HG03558 (cell line): ENCODE measurements around the gene ADRA2A.

ENCODE experiments used
- ATAC-seq: cut with Tn5 transposase; IDR thresholded peaks from one replicate; pipeline ENCODE4 v1.9.1; 2021; ENCODE audit warnings: moderate number of reproducible peaks; ENCODE audit not compliant: unreplicated experiment; ENCODE audit errors: extremely low read depth

ADRA2A gene

GRCh38 chr10:111107846-111108245, 31.0 kb downstream of the ADRA2A start:
- no peak for ATAC-seq

DNA sequence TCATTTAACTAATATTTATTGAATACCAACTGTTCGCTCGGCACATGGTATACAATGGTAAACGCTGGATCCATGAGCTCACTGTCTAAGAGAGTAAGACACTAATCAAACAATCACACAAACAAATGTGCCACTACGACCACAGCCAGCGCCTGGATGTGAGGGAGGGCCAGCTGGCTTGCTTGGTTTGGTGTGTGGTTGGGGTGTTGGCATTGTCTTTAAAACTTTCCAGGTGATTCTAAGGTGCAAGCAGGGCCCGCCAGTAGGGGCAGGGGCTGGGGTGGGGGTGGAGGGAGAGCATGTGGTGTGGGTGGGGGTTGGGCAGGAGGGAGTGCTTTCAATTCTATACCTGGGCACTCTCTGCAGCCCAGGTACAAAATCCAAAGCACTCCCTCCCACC, 31.6 kb downstream of the ADRA2A start:
- no peak for ATAC-seq

DNA sequence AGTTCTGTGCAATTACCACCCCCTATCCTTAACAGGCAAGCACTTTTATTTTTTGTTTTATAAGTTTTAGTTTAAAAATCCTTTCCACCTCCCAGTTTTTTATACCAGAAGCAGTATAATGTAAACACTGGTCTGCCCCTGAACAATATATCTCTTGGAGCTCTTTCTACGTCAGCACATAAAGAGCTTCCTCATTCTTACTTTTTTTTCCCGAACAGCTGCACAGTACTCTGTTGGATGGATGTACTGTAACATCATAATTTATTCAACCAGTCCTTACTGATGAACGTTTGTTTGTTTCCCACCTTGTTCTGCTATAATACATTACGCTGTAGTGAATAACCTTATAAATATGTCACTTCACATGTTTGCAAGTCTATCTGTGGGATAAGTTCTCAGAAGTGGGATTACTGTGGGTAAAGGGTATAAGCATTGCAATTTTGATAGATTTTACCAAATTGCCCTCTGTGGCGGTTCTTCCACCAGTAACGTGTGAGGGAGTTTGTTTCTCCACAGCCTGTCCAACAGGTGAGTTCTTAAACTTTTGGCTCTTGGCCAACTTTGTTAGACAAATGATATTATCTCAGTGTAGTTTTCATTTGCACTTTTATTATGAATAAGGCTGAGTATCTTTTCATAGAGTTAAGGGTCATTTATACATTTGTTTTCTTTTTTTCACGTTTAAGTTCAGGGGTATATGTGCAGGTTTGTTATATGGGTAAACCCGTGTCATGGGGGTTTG, 32.8 kb downstream of the ADRA2A start:
- ATAC-seq: no peak

GRCh38 chr10:111110771-111111170, 33.9 kb downstream of the ADRA2A start:
- ATAC-seq: no peak

DNA sequence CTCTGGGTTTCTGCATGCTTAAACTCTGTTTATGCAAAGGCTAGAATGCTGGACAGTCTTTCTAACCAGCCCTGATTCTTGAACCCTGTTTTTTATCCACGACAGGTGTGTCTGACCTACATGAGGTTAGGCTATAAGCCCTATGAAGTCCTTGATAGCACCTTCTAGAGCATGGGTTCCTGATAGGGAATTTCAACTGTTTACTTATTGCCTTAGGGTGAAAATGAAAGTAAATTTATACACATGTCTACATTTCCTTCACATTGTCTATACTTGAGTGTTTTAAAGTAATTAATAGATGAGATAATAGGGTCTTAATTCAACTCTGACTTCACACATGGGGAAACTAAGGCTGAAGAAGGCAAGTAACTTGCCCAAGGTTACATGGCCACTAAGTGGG, 35.5 kb downstream of the ADRA2A start:
- no peak for ATAC-seq

DNA sequence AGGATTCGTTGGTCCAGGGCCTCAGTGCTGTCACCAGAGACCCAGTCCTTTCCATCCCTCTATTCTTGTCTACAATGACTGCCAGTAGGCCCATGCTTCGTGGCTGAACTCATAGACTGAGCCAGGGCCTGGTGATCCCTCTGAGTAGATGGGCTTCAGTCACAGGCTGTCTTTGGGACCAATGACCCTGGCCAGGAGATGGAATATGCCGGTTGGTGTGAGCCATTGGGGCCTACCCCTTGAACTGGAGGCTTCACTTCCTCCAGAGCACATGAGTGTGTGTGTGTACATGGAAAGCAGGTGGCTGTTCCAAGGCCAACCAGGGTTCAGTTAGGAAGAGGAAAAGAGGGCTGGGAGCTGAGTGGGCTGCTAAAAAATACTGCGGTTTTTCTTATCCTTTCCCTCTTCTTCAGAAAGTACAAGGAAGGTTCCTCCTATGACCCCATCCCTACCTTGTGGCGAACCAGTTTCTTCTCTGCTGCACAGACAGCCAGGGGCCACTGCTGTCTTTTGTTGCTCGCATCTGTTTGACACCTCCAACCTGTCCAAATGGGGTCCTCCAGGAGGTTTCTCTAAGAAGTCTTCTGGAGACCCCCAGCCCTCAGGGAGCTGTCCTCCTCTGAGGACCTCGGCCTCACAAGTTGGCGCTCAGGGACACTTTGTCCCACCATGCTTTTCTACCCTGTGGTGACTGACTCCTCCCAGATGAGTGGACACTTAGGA, 36.6 kb downstream of the ADRA2A start:
- ATAC-seq: no peak

- ATAC-seq: no peak
Observed at GRCh38 chr10:111113961-111114757, 37.3 kb downstream of the ADRA2A start.

- no peak for ATAC-seq
Observed at GRCh38 chr10:111114758-111115500, 38.1 kb downstream of the ADRA2A start.

DNA sequence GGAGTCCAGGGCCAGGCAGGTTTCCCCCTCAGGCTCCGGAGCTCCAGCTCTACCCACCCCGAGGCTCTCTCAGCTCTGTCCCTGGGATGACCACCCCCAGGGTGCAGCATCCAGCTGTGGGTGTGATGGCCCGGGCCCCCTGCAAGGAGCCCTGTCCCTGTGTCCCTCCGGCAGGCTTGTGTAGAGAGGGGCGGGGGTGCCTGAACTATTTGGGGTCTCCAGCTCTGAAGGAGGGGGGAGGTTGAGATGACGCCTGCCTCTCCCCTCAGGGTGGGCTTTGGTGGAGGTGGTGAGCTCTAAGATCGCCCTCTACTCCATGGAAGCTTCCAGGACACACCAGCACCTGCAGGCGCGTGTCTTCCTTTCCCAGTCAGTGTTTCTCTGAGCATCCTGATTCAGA, 39.4 kb downstream of the ADRA2A start:
- no peak for ATAC-seq

DNA sequence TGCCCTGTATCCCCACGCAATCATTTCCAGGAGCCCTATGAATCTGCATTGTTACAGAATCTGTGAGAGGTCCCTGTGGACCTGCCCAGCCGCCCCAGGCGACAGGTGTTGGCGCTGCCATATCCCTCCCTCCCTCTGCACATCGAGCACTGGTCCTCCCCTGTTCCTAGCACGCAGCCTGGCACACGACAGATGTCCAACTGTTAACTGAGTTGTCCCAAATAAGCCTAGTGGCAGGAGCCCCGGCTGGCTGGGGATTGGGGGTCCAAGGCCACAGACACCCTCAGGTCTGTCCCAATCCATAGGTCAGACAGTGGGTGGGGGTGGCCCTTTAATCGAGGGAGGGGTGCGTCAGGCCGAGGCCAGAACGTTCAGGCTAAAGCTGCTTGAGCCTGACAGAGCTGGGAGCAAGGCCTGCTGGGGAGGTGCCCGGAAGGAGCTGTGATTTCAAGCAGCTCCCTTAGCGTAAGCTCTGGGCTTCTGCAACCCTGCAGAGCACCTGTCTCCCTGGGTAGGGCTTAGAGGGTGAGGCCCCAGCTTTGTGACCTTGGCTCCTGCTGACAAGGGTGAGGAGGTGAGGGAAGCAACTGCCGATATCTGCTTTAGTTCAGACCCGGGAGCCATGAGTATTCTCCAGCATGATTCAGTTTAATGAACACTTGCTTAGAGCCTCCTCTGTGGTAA, 40.1 kb downstream of the ADRA2A start:
- ATAC-seq: no peak

- no peak for ATAC-seq
Observed at GRCh38 chr10:111117528-111118277, 40.9 kb downstream of the ADRA2A start.

DNA sequence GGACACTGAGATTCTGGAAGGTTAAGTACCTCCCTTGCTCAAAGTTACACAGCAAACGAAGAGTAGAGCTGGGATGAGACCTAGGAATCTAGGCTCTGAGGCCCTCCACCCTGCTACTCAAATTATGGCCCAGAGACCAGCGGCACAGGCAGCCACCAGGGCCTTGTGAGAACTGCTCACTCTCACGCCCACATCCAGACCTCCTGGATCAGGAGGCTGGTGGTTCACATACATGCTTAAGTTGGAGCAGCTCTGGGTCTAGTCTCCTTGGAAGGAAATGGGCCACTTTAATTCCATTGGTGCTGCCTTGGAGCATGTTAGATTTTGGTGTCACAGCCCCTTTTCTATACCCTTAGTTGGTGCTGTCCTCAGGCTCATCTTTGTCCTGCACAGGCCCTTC, 41.9 kb downstream of the ADRA2A start:
- ATAC-seq: no peak

- ATAC-seq: no peak
Observed at GRCh38 chr10:111119637-111120036, 42.8 kb downstream of the ADRA2A start.

DNA sequence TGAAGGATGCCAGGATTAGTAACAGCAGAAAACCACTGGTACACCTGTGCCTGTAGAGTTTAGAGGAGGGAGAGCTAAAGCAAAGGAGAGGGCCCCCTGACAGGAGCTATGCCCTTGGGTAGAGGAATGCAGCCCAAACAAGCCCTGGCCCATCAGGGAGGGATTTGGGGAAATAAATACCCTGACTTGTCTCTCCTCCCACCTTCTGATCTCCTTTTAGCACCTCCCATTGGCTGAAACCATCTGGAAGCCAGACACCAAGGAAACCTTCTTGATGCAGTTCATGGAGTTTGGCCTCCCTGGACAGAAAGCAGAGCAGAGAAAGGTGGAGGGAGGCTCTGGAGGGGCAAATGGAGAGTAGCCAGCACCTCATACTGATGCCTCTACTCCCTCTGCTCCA, 45.3 kb downstream of the ADRA2A start:
- ATAC-seq: no peak

DNA sequence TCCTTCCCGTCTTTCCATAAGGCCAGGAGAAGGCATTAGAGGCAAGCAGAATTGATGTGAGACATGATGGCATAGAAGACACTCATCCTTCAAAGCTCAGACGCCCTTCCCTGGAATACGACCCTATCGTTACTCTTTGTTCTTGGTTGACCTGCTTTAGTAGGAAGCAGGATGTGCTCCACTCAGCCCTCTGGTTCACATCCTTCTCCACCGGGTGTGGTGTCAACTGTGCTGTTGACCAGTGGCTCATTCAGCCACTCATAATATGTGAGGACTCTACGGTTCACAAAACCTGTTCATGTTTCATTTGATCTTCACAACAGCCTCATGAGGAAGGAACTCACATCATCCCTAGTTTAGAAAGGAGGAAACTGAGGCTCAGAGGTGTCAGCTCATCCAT, 47.1 kb downstream of the ADRA2A start:
- ATAC-seq: no peak

GRCh38 chr10:111125102-111125501, 48.3 kb downstream of the ADRA2A start:
- ATAC-seq: no peak

DNA sequence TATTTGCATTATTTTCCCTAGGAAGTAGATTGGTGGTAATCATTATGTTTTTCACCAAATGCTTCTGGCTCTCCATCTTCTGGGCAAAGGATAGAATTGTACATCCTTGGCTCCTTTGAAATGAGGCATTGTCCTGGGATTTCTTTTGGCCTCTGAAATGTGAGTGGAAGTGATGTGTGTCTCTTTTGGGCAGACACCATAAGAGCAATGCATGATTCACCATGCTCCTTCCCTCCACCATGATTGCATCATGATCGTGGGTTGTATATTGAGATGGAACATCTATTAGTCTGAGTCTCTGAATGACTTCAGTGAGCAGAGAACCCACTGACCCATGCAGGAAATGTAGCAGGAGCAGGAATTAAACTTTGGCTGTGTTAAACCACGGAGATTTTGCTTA, 49.2 kb downstream of the ADRA2A start:
- ATAC-seq: no peak

GRCh38 chr10:111127081-111127848, 50.4 kb downstream of the ADRA2A start:
- no peak for ATAC-seq
